Endothelial cell of umbilical vein (primary cell): Measurements from ENCODE around the gene TFF2. TPM values are rescaled to one million over a fixed set of nuclear protein-coding genes. Genes with fewer than 3 reads are reported as not detected.

Experiments used
- BruUV-seq: library from RNA; stranded (reverse); fragments of 400-500 nt; replicated peaks from 2 replicates; lab custom pipeline; 2021; lab: Mats Ljungman, UMichigan
- CTCF ChIA-PET: fragments of 300-600, 350-600 bp; sonication (Branson Sonifier 250); formaldehyde crosslinking; loops from one replicate; lab custom pipeline; 2021; ENCODE audit warnings: antibody characterized with exemption, inconsistent platforms; lab: Charles Lee
- POLR2A ChIA-PET: fragments of 300-600, 350-600 bp; sonication (Branson Sonifier 250); formaldehyde crosslinking; loops from one replicate; lab custom pipeline; 2021; ENCODE audit warnings: antibody characterized with exemption, inconsistent platforms; lab: Charles Lee
- DNase-seq: peaks from one replicate; pipeline ENCODE4 v3.0.0-alpha.2; 2011; ENCODE audit warnings: low read depth, low spot score
- FAIRE-seq: peaks from 2 replicates; lab custom pipeline; 2011; peaks lifted over from hg19 to GRCh38; lab: Jason Lieb, UNC
- H2AFZ ChIP-seq: 2 replicates; pipeline ENCODE4 v1.6.0; 2012; ENCODE audit warnings: low read depth, low read length, control low read depth, inconsistent platforms
- H3K27ac ChIP-seq: 2 replicates; pipeline ENCODE4 v1.5.1; 2011; ENCODE audit warnings: low read depth, mild to moderate bottlenecking, control low read depth, low read length, moderate library complexity; ENCODE audit not compliant: insufficient read depth
- H3K27me3 ChIP-seq, 2 experiments: 2 replicates each; pipeline versions ENCODE4 v1.6.0 to v1.6.1; 2011; ENCODE audit warnings: low read length in 2 of 2, mixed read lengths in 1 of 2; ENCODE audit not compliant: control insufficient read depth in 2 of 2, insufficient read depth in 2 of 2
- H3K36me3 ChIP-seq, 2 experiments: 2 replicates in 1 of 2; 3 replicates in 1 of 2; pipeline ENCODE4 v1.5.1; 2011; ENCODE audit warnings: low read length in 2 of 2, mild to moderate bottlenecking in 1 of 2, moderate library complexity in 1 of 2; ENCODE audit not compliant: control insufficient read depth in 2 of 2, insufficient read depth in 2 of 2; ENCODE audit errors: extremely low read depth in 1 of 2
- H3K4me1 ChIP-seq: 3 replicates; pipeline ENCODE4 v1.5.1; 2011; ENCODE audit warnings: mild to moderate bottlenecking, low read length; ENCODE audit not compliant: control insufficient read depth, insufficient read depth; ENCODE audit errors: extremely low read depth
- H3K4me2 ChIP-seq: 2 replicates; pipeline ENCODE4 v1.6.1; 2011; ENCODE audit warnings: low read length, control low read depth, mixed read lengths; ENCODE audit not compliant: insufficient read depth
- H3K4me3 ChIP-seq, 3 experiments: fragments of 200-600 bp in 1 of 3; sonication (generic), shearing (Covaris generic) in 1 of 3; replicated peaks in 1 of 3; 2 replicates each; pipeline ENCODE4 v1.5.1; 2011 to 2016; ENCODE audit warnings: control low read depth in 3 of 3, low read length in 3 of 3, mild to moderate bottlenecking in 2 of 3, inconsistent platforms in 1 of 3, low read depth in 1 of 3, moderate library complexity in 1 of 3; ENCODE audit not compliant: insufficient read depth in 1 of 3
- H3K79me2 ChIP-seq: 2 replicates; pipeline ENCODE4 v1.6.0; 2012; ENCODE audit warnings: low read length, inconsistent platforms; ENCODE audit not compliant: control insufficient read depth, insufficient read depth
- H3K9ac ChIP-seq: replicated peaks from 2 replicates; pipeline ENCODE3; 2011; ENCODE audit warnings: low read length, control low read depth; ENCODE audit not compliant: insufficient read depth; ENCODE audit errors: extremely low read depth
- H3K9me1 ChIP-seq: replicated peaks from 3 replicates; pipeline ENCODE4 v1.6.0; 2011; ENCODE audit warnings: mild to moderate bottlenecking, low read length; ENCODE audit not compliant: control insufficient read depth, insufficient read depth; ENCODE audit errors: extremely low read depth
- H3K9me3 ChIP-seq: replicated peaks from 2 replicates; pipeline ENCODE4 v1.5.1; 2012; ENCODE audit warnings: low read length, inconsistent platforms; ENCODE audit not compliant: control insufficient read depth, insufficient read depth
- H4K20me1 ChIP-seq: replicated peaks from 2 replicates; pipeline ENCODE3; 2011; ENCODE audit warnings: mild to moderate bottlenecking, low read length; ENCODE audit not compliant: control insufficient read depth, insufficient read depth; ENCODE audit errors: extremely low read depth
- EZH2 ChIP-seq: IDR thresholded peaks from 2 replicates; pipeline ENCODE4 v1.6.1; 2012; ENCODE audit warnings: borderline replicate concordance, low read depth, mild to moderate bottlenecking, moderate library complexity, low read length, inconsistent platforms; ENCODE audit not compliant: severe bottlenecking
- FOS ChIP-seq: IDR thresholded peaks from 2 replicates; pipeline ENCODE4 v1.6.1; 2011; ENCODE audit warnings: mild to moderate bottlenecking, low read length, moderate library complexity, borderline replicate concordance; ENCODE audit not compliant: insufficient read depth
- GATA2 ChIP-seq: IDR thresholded peaks from 2 replicates; pipeline ENCODE4 v1.7.0; 2011; ENCODE audit warnings: low read depth, mild to moderate bottlenecking, moderate library complexity, mixed read lengths, low read length; ENCODE audit not compliant: insufficient read length, insufficient read depth
- JUN ChIP-seq: IDR thresholded peaks from 2 replicates; pipeline ENCODE4 v1.6.1; 2011; ENCODE audit warnings: borderline replicate concordance, low read depth; ENCODE audit not compliant: insufficient read length, insufficient read depth
- MAX ChIP-seq: IDR thresholded peaks from 2 replicates; pipeline ENCODE4 v1.6.1; 2011; ENCODE audit not compliant: insufficient read depth, insufficient read length
- MYC ChIP-seq: IDR thresholded peaks from one replicate; pipeline ENCODE4 v1.6.1; 2011; ENCODE audit warnings: mild to moderate bottlenecking, low read depth, low read length
- POLR2A ChIP-seq: IDR thresholded peaks from 2 replicates; pipeline ENCODE4 v1.6.1; 2012; ENCODE audit warnings: low read depth, mild to moderate bottlenecking, control low read depth, low read length
- POLR2AphosphoS5 ChIP-seq: IDR thresholded peaks from 2 replicates; pipeline ENCODE4 v1.6.1; 2012; ENCODE audit warnings: low read depth, mild to moderate bottlenecking, control low read depth, low read length, moderate library complexity; ENCODE audit not compliant: insufficient read depth
- dilution Hi-C: fragments of 300-500 bp; cut with MboI; formaldehyde crosslinking; loops from one replicate; pipeline ENCODE4 v1.15.0; 2019; ENCODE audit warnings: low sequenced_read_pairs; ENCODE audit not compliant: extremely low pct_ligation_motif_present
- intact Hi-C: fragments of 100-400 bp; cut with micrococcal nuclease; formaldehyde crosslinking; loops from one replicate; pipeline ENCODE4 v1.10.0; 2022
- polyA plus RNA-seq, 4 experiments: library from polyadenylated mRNA; depleted of rRNA in 3 of 4; stranded (reverse) in 3 of 4; unstranded in 1 of 4; fragments of >200 nt; gene quantifications; 2 replicates each; pipeline versions ENCODE4 v1.2.1 to v1.2.3, GENCODE V29; 2011 to 2012; ENCODE audit warnings: missing spikeins in 1 of 4
- total RNA-seq: library from RNA; stranded (reverse); gene quantifications from 2 replicates; pipeline ENCODE4 v1.2.3, GENCODE V29; 2021
- TF ChIP-seq, protein P1 (sequence below), 2 donors: IDR thresholded peaks; 1 replicate in 1 of 2; 2 replicates in 1 of 2; pipeline ENCODE4 v1.5.1; 2011; ENCODE audit warnings: low read length in 2 of 2, mild to moderate bottlenecking in 2 of 2, moderate library complexity in 2 of 2, control low read depth in 1 of 2, inconsistent platforms in 1 of 2, low read depth in 1 of 2; ENCODE audit not compliant: insufficient read depth in 1 of 2; ENCODE audit errors: extremely low read depth in 1 of 2

TFF2 gene
- total and polyA plus RNA-seq, 2 donors (not counting 3 experiments of a cell fraction or from before 2014, with no cell fraction given): not detected

DNA sequence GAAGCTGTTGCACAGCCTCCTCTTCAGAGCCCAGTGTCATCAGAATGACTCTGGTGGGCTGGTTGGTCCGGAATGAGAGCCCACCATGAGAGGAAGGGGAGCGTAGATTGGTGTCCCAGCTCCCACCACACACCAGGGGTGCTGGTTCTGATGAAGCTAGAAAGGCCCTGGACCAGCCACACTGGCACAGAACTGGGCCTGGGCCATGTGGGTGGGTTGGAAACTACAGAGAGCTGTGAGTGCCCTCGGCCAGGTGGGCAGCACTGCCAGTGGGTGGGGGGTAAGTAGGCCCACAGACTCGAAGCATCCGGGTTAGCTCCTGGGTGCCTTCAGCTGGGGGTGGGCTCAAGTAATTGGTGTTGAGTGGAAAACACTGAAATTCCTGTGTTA is 27.2 kb upstream of the TFF2 start:
- Histone ChIP-seq H3K9ac (no peak overlapping the region), H3K27me3 (no peaks in the 10 kb centered on the region), H3K36me3 (no peaks in the 10 kb centered on the region), H2AFZ (no peak overlapping the region), H3K9me3 (no peaks in the 10 kb centered on the region), H3K4me2 (no peak overlapping the region), H3K27ac (no peak overlapping the region), H4K20me1 (no peaks in the 10 kb centered on the region), H3K79me2 (no peaks in the 10 kb centered on the region), H3K4me3 (no peak overlapping the region), H3K4me1 (no peaks in the 10 kb centered on the region), H3K9me1 (no peaks in the 10 kb centered on the region)
- ChIA-PET CTCF (interaction anchor here (1.4 kb wide), 1 partner anchor 232 kb away, joined by 4 read pairs; no protein-coding TSS in a partner anchor), POLR2A (no interaction called here)
- intact Hi-C loops: no loop called here
- FAIRE-seq: no peak
- DNase-seq: no peak
- TF ChIP-seq, protein P1, sequence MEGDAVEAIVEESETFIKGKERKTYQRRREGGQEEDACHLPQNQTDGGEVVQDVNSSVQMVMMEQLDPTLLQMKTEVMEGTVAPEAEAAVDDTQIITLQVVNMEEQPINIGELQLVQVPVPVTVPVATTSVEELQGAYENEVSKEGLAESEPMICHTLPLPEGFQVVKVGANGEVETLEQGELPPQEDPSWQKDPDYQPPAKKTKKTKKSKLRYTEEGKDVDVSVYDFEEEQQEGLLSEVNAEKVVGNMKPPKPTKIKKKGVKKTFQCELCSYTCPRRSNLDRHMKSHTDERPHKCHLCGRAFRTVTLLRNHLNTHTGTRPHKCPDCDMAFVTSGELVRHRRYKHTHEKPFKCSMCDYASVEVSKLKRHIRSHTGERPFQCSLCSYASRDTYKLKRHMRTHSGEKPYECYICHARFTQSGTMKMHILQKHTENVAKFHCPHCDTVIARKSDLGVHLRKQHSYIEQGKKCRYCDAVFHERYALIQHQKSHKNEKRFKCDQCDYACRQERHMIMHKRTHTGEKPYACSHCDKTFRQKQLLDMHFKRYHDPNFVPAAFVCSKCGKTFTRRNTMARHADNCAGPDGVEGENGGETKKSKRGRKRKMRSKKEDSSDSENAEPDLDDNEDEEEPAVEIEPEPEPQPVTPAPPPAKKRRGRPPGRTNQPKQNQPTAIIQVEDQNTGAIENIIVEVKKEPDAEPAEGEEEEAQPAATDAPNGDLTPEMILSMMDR (IDR thresholded peaks at IDR 0.05; ENCODE audit: extremely low read depth in 1 of 2, insufficient read depth in 1 of 2, low read depth in 1 of 2, low read length in 2 of 2): no peak
- no peak for TF ChIP-seq JUN
- TF ChIP-seq GATA2: no peak
- no peak for TF ChIP-seq EZH2
- no peak for TF ChIP-seq POLR2AphosphoS5
- TF ChIP-seq MYC: no peak
- no peak for TF ChIP-seq POLR2A
- TF ChIP-seq FOS: no peak
- TF ChIP-seq MAX: no peak
- dilution Hi-C loops: no loop called here
- BruUV-seq: no TSS peak
